GM12864 (cell line): ENCODE results near the gene CCT6A.
"Not testable (repeated sequence)": the region's sequence is repeated elsewhere in the genome, so short reads cannot be mapped to it uniquely, and the experiment has no call there.

Source experiments
- DNase-seq: peaks from one replicate; pipeline ENCODE4 v3.0.0-alpha.2; 2011; ENCODE audit warnings: low read depth
- H3K4me3 ChIP-seq: 2 replicates; pipeline ENCODE4 v1.5.1; 2011; ENCODE audit warnings: mild to moderate bottlenecking, low read depth, low read length, control low read depth
- TF ChIP-seq, protein P1 (sequence below): IDR thresholded peaks from 2 replicates; pipeline ENCODE4 v1.5.1; 2011; ENCODE audit warnings: low read depth, mild to moderate bottlenecking, moderate library complexity, low read length, control low read depth, inconsistent platforms; ENCODE audit errors: missing control alignments

Gene CCT6A

DNA sequence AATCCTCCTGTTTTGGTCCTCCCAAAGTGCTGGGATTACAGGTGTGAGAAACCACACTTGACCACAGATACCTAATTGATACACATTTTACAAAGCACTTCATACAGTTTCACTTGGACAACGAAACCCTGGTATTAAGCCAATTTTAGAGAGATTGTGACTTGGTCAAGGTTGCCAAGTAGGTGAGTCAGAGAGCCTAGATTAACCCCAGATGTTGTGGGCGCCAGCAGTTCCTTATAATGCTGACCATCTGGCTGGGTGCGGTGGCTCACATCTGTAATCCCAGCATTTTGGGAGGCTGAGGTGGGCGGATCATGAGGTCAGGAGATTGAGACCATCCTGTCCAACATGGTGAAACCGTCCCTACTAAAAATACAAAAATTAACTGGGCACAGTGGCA is 46.1 kb downstream of the CCT6A start:
- DNase-seq, result no peak
- TF ChIP-seq, protein P1, sequence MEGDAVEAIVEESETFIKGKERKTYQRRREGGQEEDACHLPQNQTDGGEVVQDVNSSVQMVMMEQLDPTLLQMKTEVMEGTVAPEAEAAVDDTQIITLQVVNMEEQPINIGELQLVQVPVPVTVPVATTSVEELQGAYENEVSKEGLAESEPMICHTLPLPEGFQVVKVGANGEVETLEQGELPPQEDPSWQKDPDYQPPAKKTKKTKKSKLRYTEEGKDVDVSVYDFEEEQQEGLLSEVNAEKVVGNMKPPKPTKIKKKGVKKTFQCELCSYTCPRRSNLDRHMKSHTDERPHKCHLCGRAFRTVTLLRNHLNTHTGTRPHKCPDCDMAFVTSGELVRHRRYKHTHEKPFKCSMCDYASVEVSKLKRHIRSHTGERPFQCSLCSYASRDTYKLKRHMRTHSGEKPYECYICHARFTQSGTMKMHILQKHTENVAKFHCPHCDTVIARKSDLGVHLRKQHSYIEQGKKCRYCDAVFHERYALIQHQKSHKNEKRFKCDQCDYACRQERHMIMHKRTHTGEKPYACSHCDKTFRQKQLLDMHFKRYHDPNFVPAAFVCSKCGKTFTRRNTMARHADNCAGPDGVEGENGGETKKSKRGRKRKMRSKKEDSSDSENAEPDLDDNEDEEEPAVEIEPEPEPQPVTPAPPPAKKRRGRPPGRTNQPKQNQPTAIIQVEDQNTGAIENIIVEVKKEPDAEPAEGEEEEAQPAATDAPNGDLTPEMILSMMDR, result no peak
- no peak overlapping the region for H3K4me3 ChIP-seq

DNA sequence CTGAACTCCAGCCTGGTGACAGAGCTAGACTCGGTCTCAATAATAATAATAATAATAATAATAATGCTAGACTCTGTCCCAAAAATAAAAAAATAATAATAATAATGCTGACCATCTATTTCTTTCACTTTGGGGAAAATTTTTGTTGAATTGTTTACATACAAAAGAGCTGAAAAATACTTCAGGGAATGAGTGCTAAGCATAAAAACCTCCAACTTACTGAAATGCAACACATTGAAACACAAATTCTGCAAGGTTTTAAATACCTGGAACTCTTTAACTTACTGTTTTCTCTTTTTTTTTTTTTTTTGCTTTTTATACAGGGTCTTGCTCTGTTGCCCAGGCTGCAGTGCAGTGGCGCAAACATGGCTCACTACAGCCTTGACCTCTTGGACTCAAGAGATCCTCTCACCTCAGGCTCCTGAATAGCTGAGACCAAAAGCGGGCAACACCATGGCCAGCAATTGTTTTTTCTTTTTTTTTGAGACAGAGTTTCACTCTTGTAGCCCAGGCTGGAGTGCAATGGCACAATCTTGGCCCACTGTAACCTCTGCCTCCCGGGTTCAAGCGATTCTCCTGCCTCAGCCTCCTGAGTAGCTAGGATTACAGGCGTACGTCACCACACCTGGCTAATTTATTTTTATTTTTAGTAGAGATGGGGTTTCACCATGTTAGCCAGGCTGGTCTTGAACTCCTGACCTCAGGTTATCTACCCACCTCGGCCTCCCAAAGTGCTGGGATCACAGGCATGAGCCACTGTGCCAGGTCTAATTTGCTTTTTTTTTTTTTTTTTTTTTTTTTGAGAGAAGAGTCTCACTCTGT is 46.8 kb downstream of the CCT6A start:
- H3K4me3 ChIP-seq, DNase-seq: not testable (repeated sequence)

DNA sequence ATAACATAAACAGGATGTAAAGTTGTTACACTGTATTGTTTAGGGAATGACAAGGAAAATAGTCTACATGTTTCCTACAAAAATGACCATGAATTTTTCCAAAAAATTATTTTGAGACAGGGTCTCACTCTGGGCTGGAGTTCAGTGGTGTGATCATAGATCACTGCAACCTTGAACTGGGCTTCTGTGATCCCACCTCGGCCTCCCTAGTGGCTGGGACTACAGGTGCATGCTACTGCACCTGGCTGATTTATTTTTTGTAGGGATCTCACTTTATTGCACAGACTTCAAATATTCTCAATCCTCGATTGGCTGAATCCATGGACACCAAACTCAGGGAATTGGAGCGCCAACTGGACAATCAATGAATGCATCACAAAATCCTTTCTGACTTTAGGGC is 48.1 kb downstream of the CCT6A start:
- no peak overlapping the region for H3K4me3 ChIP-seq
- no peak for DNase-seq
- TF ChIP-seq, protein P1, result no peak

DNA sequence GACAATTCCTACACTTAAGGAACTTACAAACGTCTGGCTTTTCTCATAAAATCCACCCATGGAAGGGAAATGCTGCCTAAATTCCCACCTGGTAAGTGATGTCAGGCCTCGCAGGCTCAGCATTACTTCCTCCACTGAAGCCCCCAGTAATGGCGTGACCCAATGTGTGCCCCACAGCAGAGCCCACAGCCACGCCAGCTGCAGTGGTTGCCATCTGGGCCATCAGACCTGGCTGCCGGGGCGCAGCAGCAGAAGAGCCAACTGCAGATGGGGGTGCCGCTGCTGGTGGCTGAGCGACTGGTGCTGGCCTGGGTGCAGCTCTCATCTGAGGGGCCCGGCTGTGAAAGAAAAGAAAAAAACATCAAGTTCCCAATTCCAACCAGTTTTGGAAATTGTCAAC is 52.6 kb downstream of the CCT6A start:
- not testable (repeated sequence) for H3K4me3 ChIP-seq, DNase-seq

DNA sequence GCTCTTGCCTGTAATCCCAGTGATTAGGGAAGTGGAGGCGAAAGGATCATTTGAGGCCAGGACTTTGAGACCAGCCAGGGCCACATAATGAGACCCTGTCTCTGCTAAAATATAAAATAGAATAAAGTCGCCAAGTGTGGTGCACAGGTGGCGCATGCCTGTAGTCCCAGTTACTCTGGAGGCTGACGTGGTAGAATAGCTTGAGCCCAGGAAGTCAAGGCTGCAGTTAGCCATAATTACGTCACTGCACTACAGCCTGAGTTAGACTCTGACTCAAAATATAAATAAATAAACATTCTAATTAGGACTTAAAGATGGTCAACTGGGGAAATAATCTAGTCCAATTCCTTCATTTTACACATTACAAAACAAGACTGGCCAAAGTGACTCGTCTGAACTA is 53.9 kb downstream of the CCT6A start:
- H3K4me3 ChIP-seq, result peak overlapping the region; percentile 73
- TF ChIP-seq, protein P1, result no peak
- DNase-seq, result peak; percentile 30

DNA sequence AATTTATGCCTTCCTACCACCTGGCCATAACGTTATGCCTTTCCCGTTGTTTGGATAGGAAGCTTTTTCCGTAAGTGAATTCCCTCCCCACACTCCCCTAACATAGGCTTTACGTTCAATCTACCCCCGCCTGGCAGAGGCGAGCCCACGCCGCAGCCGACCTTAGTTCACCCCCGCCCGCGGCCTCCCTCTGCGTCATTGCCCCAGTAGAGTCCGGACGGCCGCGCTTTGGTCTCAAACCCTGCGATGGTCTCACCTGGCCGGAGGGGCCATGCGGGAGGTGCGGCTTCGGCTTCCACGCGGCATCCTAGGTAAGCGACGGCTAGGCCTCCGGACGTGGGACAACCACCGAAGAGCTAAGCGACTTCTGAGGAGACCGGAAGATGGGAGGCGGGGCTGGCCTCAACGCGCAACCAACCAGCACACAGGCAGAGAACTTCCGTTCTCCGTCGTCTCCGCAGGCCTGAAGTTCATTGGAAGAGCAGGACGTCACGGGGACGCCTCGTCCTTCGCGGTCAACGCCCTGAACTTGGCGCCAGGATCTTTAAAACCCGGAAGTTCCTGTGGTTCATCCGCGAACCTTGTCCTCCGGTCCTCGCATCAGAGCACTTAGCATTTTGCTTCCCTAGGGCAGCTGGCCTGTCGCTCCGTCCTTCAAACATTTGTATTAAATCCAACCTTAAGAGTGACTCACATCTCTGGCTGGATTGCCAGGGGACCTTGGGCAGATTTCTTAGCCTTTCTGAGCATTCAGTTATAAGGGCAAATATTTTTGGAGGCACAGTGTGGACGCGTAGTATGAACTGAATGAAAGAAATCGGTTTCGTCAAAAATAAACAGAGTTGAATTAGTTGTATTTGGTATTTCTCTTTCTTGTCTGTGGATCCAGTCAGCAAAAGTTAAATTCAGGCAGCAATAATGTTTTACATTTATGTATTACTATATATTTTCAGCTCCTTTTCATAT is 54.8 kb downstream of the CCT6A start, which contains the start of gene CHCHD2:
CHCHD2 (minus strand) TSS at position 369 of the 966 bp plus-strand sequence; CDS start at position 306, 63 bp downstream.
- DNase-seq, result peak; percentile 99
- H3K4me3 ChIP-seq, result peak within 1 kb of the TSS; percentile 73
- TF ChIP-seq, protein P1, result no peak

DNA sequence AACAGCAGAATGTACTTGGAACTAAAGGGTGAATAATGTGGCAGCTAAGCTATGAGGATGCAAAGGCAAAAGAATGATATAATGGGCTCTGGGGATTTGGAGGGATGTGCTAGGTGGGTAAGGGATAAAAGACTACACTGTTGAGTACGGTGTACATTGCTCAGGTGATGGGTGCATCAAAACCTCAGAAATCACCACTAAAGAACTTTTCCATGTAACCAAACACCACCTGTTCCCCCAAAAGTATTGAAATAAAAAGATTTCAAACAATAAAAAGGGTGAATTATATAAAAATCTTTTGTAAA is 56.3 kb downstream of the CCT6A start:
- no peak for DNase-seq
- H3K4me3 ChIP-seq, result no peak overlapping the region
- TF ChIP-seq, protein P1, result no peak

DNA sequence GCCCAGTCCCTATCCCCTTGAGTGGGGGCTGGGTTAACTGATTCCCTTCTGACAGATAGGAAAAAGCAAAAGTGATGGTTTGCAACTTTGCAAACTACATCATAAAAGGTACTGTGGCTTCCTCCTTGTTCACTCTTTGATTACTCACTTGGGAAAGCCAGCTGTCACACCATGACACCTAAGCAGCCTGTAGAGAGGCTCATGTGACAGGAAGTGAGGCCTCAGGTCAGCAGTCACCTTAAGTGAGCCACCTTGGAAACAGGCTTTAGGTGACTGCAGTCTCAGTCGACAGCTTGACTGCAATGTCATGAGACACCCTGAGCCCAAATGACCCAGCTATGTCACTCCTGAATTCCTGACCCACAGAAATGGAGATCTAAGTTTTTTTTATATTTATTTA is 59.0 kb downstream of the CCT6A start:
- TF ChIP-seq, protein P1, result no peak
- DNase-seq, result no peak
- H3K4me3 ChIP-seq, result no peak overlapping the region

DNA sequence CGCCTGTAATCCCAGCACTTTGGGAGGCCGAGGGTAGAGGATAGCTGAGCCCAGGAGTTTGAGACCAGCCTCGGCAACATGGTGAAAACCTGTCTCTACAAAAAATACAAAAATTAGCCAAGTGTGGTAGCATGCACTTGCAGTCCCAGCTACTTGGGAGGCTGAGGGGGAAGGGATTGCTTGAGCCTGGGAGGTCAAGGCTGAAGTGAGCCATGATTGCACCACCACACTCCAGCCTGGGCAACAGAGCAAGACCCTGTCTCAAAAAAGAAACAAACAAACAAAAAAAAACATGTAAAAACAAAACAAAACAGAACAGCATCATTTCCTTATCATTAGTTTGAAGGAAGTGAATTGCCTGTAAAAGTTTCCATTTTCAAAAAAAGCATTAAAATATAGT is 60.7 kb downstream of the CCT6A start:
- not testable (repeated sequence) for H3K4me3 ChIP-seq, DNase-seq
